ENCODE results near the gene SLC25A6. TPM values are rescaled to one million over a fixed set of nuclear protein-coding genes. Genes with fewer than 3 reads are reported as not detected.

SLC25A6 gene
- total and polyA plus RNA-seq, 2 of the 13 experiments (the other 11 are each of a cell fraction or from before 2014, with no cell fraction given), result 138 to 581 TPM

DNA sequence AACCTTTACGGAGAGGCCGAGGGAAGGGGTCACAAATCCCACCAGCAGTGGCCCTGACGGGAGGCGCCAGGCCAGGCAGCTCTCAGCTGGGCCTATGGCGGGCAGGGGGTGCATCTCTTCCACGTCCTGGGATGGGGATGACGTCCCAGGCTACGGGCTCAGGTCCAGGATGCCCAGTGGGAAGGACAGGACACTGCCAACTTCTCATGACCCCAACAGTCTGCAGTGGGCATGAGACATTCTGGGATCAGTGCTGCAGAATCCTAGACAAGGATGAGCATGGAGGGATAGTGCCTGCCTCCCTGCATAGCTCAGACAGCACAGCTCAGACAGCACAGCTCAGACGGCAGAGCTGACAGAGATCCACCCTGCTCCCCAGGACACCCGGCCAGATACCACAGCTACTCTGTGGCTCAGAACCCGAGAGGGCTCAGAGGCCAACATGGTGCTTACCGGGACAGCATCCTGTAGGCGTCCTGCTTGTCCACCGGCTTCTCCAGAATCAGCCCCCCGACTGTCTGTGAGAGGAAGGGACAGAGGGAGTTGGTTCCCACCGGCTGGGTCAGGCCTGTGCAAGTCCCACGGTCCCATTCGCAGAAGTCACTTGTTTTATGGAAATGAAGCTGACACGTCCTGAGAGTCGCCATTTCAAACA is 43.5 kb upstream of the SLC25A6 start (continued):
- TF ChIP-seq, protein P1, sequence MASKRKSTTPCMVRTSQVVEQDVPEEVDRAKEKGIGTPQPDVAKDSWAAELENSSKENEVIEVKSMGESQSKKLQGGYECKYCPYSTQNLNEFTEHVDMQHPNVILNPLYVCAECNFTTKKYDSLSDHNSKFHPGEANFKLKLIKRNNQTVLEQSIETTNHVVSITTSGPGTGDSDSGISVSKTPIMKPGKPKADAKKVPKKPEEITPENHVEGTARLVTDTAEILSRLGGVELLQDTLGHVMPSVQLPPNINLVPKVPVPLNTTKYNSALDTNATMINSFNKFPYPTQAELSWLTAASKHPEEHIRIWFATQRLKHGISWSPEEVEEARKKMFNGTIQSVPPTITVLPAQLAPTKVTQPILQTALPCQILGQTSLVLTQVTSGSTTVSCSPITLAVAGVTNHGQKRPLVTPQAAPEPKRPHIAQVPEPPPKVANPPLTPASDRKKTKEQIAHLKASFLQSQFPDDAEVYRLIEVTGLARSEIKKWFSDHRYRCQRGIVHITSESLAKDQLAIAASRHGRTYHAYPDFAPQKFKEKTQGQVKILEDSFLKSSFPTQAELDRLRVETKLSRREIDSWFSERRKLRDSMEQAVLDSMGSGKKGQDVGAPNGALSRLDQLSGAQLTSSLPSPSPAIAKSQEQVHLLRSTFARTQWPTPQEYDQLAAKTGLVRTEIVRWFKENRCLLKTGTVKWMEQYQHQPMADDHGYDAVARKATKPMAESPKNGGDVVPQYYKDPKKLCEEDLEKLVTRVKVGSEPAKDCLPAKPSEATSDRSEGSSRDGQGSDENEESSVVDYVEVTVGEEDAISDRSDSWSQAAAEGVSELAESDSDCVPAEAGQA (IDR thresholded peaks at IDR 0.05; ENCODE audit: low read depth), result no peak
- TF ChIP-seq, protein P1 (CRISPR knock-in tag; IDR thresholded peaks at IDR 0.05; ENCODE audit: borderline replicate concordance), result no peak
- TF ChIP-seq NFIC (IDR thresholded peaks at IDR 0.05; ENCODE audit: low read length), result no peak

DNA sequence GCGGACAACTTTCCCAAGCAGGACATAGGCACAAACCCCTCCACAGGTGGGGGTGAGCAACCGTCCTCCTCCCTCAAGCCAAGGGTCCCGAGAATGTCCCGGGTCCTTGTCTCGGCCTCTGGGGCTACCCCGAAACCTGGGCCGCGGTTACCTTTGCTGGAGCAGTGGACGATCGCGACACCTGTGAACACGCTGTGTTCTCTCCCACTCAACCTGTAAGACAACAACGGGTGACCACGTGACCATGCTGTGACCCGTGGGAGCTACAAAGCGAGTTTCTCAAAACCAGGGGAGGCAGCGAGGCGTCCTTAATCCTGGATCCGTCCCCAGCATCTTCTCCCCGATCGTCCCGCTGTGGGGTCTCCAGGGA is 42.9 kb upstream of the SLC25A6 start:
- FAIRE-seq (no peak), ATAC-seq (no peak), DNase-seq (ENCODE audit: low spot score) (no peak)
- H4K20me1 ChIP-seq (ENCODE audit: insufficient read depth, low read length), result no peaks in the 10 kb centered on the region
- no peak overlapping the region for H2AFZ ChIP-seq (ENCODE audit: low read length)
- no TSS peak for BruUV-seq (replicated peaks)
- H3K79me2 ChIP-seq (ENCODE audit: insufficient read depth, low read length), result no peaks in the 10 kb centered on the region
- no peak overlapping the region for H3K4me2 ChIP-seq (ENCODE audit: low read depth, low read length)
- intact Hi-C loops (cut with micrococcal nuclease; ENCODE audit: unreplicated experiment), result no loop called here
- WGBS (ENCODE audit: low lambda C conversion rate), result 98% methylated on average over 22 of the region's 22 CpGs
- in situ Hi-C loops (cut with HindIII; ENCODE audit: extremely low pct_ligation_motif_present, low pct_unique_long_range_greater_than_20kb), result no loop called here
- ChIA-PET POLR2A (no interaction called here), CTCF (ENCODE audit: low intra/inter-chr PET ratio, low total read pairs) (no interaction called here)
- no peaks in the 10 kb centered on the region for H3K4me1 ChIP-seq (ENCODE audit: insufficient read depth, low read length)
- no peak overlapping the region for H3K9ac ChIP-seq (ENCODE audit: insufficient read depth, low read depth, low read length)
- H3K27me3 ChIP-seq (ENCODE audit: control insufficient read depth in 1 of 2, insufficient read depth in 2 of 2, low read length in 2 of 2), result no peaks in the 10 kb centered on the region
- H3K27ac ChIP-seq (ENCODE audit: extremely low read length, insufficient read depth, low read length), result no peak overlapping the region
- H3K9me3 ChIP-seq (ENCODE audit: low read length), result no peaks in the 10 kb centered on the region
- peaks cover 2 to 6% of the 10 kb centered on the region in 2 experiments; a peak in 3 of 5 replicates for H3K36me3 ChIP-seq (replicated peaks in 1 of 2; ENCODE audit: control insufficient read depth in 1 of 2, insufficient read depth in 2 of 2, low read length in 2 of 2)
- no peak overlapping the region for H3K4me3 ChIP-seq (replicated peaks in 1 of 3; ENCODE audit: insufficient read depth in 1 of 3, low read depth in 2 of 3, low read length in 3 of 3)
- TF ChIP-seq ZFYVE20 (CRISPR knock-in tag; IDR thresholded peaks at IDR 0.05; ENCODE audit: borderline replicate concordance, low read depth), result no peak
- no peak for TF ChIP-seq ZSCAN30 (CRISPR knock-in tag; IDR thresholded peaks at IDR 0.05)
- TF ChIP-seq, protein P2, sequence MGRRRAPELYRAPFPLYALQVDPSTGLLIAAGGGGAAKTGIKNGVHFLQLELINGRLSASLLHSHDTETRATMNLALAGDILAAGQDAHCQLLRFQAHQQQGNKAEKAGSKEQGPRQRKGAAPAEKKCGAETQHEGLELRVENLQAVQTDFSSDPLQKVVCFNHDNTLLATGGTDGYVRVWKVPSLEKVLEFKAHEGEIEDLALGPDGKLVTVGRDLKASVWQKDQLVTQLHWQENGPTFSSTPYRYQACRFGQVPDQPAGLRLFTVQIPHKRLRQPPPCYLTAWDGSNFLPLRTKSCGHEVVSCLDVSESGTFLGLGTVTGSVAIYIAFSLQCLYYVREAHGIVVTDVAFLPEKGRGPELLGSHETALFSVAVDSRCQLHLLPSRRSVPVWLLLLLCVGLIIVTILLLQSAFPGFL (CRISPR knock-in tag; IDR thresholded peaks at IDR 0.05), result no peak
- TF ChIP-seq, protein P3, sequence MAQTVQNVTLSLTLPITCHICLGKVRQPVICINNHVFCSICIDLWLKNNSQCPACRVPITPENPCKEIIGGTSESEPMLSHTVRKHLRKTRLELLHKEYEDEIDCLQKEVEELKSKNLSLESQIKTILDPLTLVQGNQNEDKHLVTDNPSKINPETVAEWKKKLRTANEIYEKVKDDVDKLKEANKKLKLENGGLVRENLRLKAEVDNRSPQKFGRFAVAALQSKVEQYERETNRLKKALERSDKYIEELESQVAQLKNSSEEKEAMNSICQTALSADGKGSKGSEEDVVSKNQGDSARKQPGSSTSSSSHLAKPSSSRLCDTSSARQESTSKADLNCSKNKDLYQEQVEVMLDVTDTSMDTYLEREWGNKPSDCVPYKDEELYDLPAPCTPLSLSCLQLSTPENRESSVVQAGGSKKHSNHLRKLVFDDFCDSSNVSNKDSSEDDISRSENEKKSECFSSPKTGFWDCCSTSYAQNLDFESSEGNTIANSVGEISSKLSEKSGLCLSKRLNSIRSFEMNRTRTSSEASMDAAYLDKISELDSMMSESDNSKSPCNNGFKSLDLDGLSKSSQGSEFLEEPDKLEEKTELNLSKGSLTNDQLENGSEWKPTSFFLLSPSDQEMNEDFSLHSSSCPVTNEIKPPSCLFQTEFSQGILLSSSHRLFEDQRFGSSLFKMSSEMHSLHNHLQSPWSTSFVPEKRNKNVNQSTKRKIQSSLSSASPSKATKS (CRISPR knock-in tag; IDR thresholded peaks at IDR 0.05), result no peak
